H1 (cell line): Measurements from ENCODE around the gene CACNA2D3. TPM values are rescaled to one million over a fixed set of nuclear protein-coding genes. Genes with fewer than 3 reads are reported as not detected.

ENCODE experiments used
- CTCF ChIA-PET: fragments of 300-600 bp; sonication (Branson Sonifier 250); formaldehyde crosslinking; loops from one replicate; lab custom pipeline; 2021; ENCODE audit not compliant: partially characterized antibody; lab: Charles Lee
- POLR2A ChIA-PET: fragments of 300-600 bp; sonication (Branson Sonifier 250); formaldehyde crosslinking; loops from one replicate; lab custom pipeline; 2021; ENCODE audit warnings: inconsistent platforms; ENCODE audit not compliant: partially characterized antibody; lab: Charles Lee
- DNase-seq, 2 experiments: peaks; one replicate each; pipeline versions ENCODE4 v3.0.0 to v3.0.0-alpha.2; 2010 to 2022; ENCODE audit warnings: low spot score in 2 of 2, low read depth in 1 of 2, mixed read lengths in 1 of 2
- FAIRE-seq: peaks from 2 replicates; lab custom pipeline; 2011; peaks lifted over from hg19 to GRCh38; lab: Jason Lieb, UNC
- H2AFZ ChIP-seq: 2 replicates; pipeline ENCODE4 v1.8.1; 2012; ENCODE audit warnings: low read length, inconsistent platforms
- H2AK5ac ChIP-seq: 2 replicates; pipeline ENCODE4 v1.6.1; 2013; ENCODE audit warnings: low read depth, low read length
- H2BK120ac ChIP-seq: replicated peaks from 2 replicates; pipeline ENCODE3; 2013; ENCODE audit warnings: low read depth, low read length, inconsistent platforms
- H2BK12ac ChIP-seq: 2 replicates; pipeline ENCODE4 v1.6.1; 2013; ENCODE audit warnings: low read depth, low read length
- H2BK15ac ChIP-seq: 2 replicates; pipeline ENCODE4 v1.6.1; 2013; ENCODE audit warnings: low read length
- H2BK20ac ChIP-seq: 2 replicates; pipeline ENCODE4 v1.6.1; 2013; ENCODE audit warnings: low read length
- H2BK5ac ChIP-seq: 2 replicates; pipeline ENCODE4 v1.6.1; 2013; ENCODE audit warnings: low read depth, low read length
- H3K14ac ChIP-seq: 2 replicates; pipeline ENCODE4 v1.6.1; 2013; ENCODE audit warnings: inconsistent platforms; ENCODE audit not compliant: insufficient read length
- H3K18ac ChIP-seq: 2 replicates; pipeline ENCODE4 v1.6.1; 2013; ENCODE audit warnings: low read length; ENCODE audit errors: extremely low read depth
- H3K23ac ChIP-seq: 2 replicates; pipeline ENCODE4 v1.6.1; 2013; ENCODE audit warnings: inconsistent platforms; ENCODE audit not compliant: insufficient read length
- H3K23me2 ChIP-seq: 2 replicates; pipeline ENCODE4 v1.6.1; 2013; ENCODE audit warnings: low read depth, low read length
- H3K27ac ChIP-seq: 2 replicates; pipeline ENCODE4 v1.6.1; 2011; ENCODE audit warnings: low read depth, low read length, inconsistent platforms
- H3K27me3 ChIP-seq, 4 experiments: replicated peaks in 1 of 4; 1 replicate in 1 of 4; 2 replicates in 3 of 4; pipeline versions ENCODE4 v1.6.1 to v1.8.1; 2011 to 2013; ENCODE audit warnings: low read length in 3 of 4, mild to moderate bottlenecking in 3 of 4, inconsistent platforms in 2 of 4, mixed read lengths in 2 of 4, moderate library complexity in 1 of 4; ENCODE audit not compliant: control insufficient read depth in 3 of 4, insufficient read depth in 3 of 4; ENCODE audit errors: extremely low read depth in 1 of 4
- H3K36me3 ChIP-seq, 4 experiments: 2 replicates each; pipeline versions ENCODE4 v1.6.1 to v1.8.1; 2011 to 2013; ENCODE audit warnings: mild to moderate bottlenecking in 4 of 4, low read length in 3 of 4, moderate library complexity in 2 of 4, control low read depth in 1 of 4, inconsistent platforms in 1 of 4; ENCODE audit not compliant: insufficient read depth in 4 of 4, control insufficient read depth in 2 of 4
- H3K4ac ChIP-seq: replicated peaks from 2 replicates; pipeline ENCODE3; 2013; ENCODE audit warnings: low read length, low read depth, mixed read lengths, inconsistent platforms; ENCODE audit not compliant: insufficient read length
- H3K4me1 ChIP-seq, 4 experiments: replicated peaks in 1 of 4; 1 replicate in 1 of 4; 2 replicates in 3 of 4; pipeline versions ENCODE4 v1.6.1 to v1.8.1; 2011 to 2013; ENCODE audit warnings: low read length in 3 of 4, inconsistent platforms in 2 of 4, mixed read lengths in 1 of 4; ENCODE audit not compliant: insufficient read depth in 4 of 4, control insufficient read depth in 3 of 4
- H3K4me2 ChIP-seq, 2 experiments: 2 replicates each; pipeline versions ENCODE4 v1.6.1 to v1.8.1; 2011 to 2013; ENCODE audit warnings: low read depth in 2 of 2, low read length in 2 of 2, control low read depth in 1 of 2, inconsistent platforms in 1 of 2, mild to moderate bottlenecking in 1 of 2; ENCODE audit not compliant: insufficient read depth in 1 of 2
- H3K4me3 ChIP-seq, 4 experiments: fragments of 200-600, 300-600 bp in 1 of 4; sonication (generic), shearing (Covaris generic), sonication (Bioruptor Twin) in 1 of 4; 2 replicates each; pipeline versions ENCODE4 v1.5.1 to v1.8.1; 2011 to 2016; ENCODE audit warnings: low read length in 4 of 4, low read depth in 3 of 4, control low read depth in 2 of 4, inconsistent platforms in 2 of 4, mild to moderate bottlenecking in 2 of 4, mixed read lengths in 1 of 4, moderate library complexity in 1 of 4; ENCODE audit not compliant: insufficient read depth in 2 of 4; ENCODE audit errors: extremely low read depth in 1 of 4
- H3K56ac ChIP-seq: replicated peaks from 2 replicates; pipeline ENCODE3; 2013; ENCODE audit warnings: low read depth, mild to moderate bottlenecking, mixed read lengths, low read length, inconsistent platforms; ENCODE audit not compliant: insufficient read length
- H3K79me1 ChIP-seq: 2 replicates; pipeline ENCODE4 v1.6.1; 2013; ENCODE audit warnings: low read depth, low read length, control low read depth
- H3K79me2 ChIP-seq, 2 experiments: 2 replicates each; pipeline versions ENCODE4 v1.6.1 to v1.8.1; 2012 to 2013; ENCODE audit warnings: low read length in 2 of 2, mild to moderate bottlenecking in 2 of 2, inconsistent platforms in 1 of 2; ENCODE audit not compliant: insufficient read depth in 2 of 2, control insufficient read depth in 1 of 2
- H3K9ac ChIP-seq, 4 experiments: replicated peaks in 1 of 4; 1 replicate in 1 of 4; 2 replicates in 3 of 4; pipeline versions ENCODE4 v1.6.1 to v1.8.1; 2011 to 2013; ENCODE audit warnings: low read depth in 3 of 4, low read length in 3 of 4, control low read depth in 2 of 4, mild to moderate bottlenecking in 2 of 4, moderate library complexity in 2 of 4, inconsistent platforms in 1 of 4; ENCODE audit errors: extremely low read depth in 1 of 4
- H3K9me3 ChIP-seq, 2 experiments: 2 replicates each; pipeline versions ENCODE4 v1.6.1 to v1.8.1; 2012 to 2013; ENCODE audit warnings: mild to moderate bottlenecking in 2 of 2, moderate library complexity in 2 of 2, control low read depth in 1 of 2, inconsistent platforms in 1 of 2, low read depth in 1 of 2, low read length in 1 of 2, mixed read lengths in 1 of 2; ENCODE audit not compliant: insufficient read depth in 2 of 2
- H4K20me1 ChIP-seq, 2 experiments: replicated peaks in 1 of 2; 2 replicates each; pipeline versions ENCODE3 to v1.8.1; 2011 to 2013; ENCODE audit warnings: inconsistent platforms in 2 of 2, low read length in 2 of 2, mild to moderate bottlenecking in 1 of 2; ENCODE audit not compliant: insufficient read depth in 2 of 2, control insufficient read depth in 1 of 2
- H4K5ac ChIP-seq: 2 replicates; pipeline ENCODE4 v1.6.1; 2013; ENCODE audit warnings: low read length, low read depth, mixed read lengths, inconsistent platforms; ENCODE audit not compliant: insufficient read length
- H4K8ac ChIP-seq: 2 replicates; pipeline ENCODE4 v1.8.0; 2013; ENCODE audit warnings: mild to moderate bottlenecking, moderate library complexity, low read length, inconsistent platforms; ENCODE audit not compliant: insufficient read depth; ENCODE audit errors: extremely low read depth
- H4K91ac ChIP-seq: replicated peaks from 2 replicates; pipeline ENCODE3; 2013; ENCODE audit warnings: low read length, mixed read lengths, inconsistent platforms; ENCODE audit not compliant: insufficient read length
- BACH1 ChIP-seq: IDR thresholded peaks from 2 replicates; pipeline ENCODE4 v1.6.1; 2012; ENCODE audit warnings: low read length, improper control_type of control experiment
- CEBPB ChIP-seq: IDR thresholded peaks from 2 replicates; pipeline ENCODE4 v1.6.1; 2012; ENCODE audit warnings: low read depth, low read length
- CHD1 ChIP-seq: IDR thresholded peaks from 2 replicates; pipeline ENCODE4 v1.6.1; 2012; ENCODE audit warnings: low read depth, low read length, improper control_type of control experiment
- FOSL1 ChIP-seq: IDR thresholded peaks from 2 replicates; pipeline ENCODE4 v1.6.1; 2011; ENCODE audit warnings: mild to moderate bottlenecking, low read depth, low read length, moderate library complexity; ENCODE audit not compliant: insufficient read depth
- KDM4A ChIP-seq: IDR thresholded peaks from one replicate; pipeline ENCODE4 v1.7.1; 2012; ENCODE audit warnings: low read depth, mild to moderate bottlenecking, moderate library complexity, low read length, inconsistent platforms; ENCODE audit not compliant: severe bottlenecking
- NRF1 ChIP-seq: IDR thresholded peaks from 2 replicates; pipeline ENCODE4 v1.6.1; 2011; ENCODE audit warnings: mild to moderate bottlenecking, low read depth, low read length, improper control_type of control experiment
- POLR2A ChIP-seq, 2 experiments: IDR thresholded peaks; 1 replicate in 1 of 2; 2 replicates in 1 of 2; pipeline ENCODE4 v1.6.1; 2011; ENCODE audit warnings: low read depth in 2 of 2, low read length in 2 of 2, mild to moderate bottlenecking in 2 of 2; ENCODE audit errors: control extremely low read depth in 1 of 2
- TAF1 ChIP-seq: IDR thresholded peaks from 2 replicates; pipeline ENCODE4 v1.6.1; 2011; ENCODE audit warnings: mild to moderate bottlenecking, low read depth, low read length
- WGBS, 2 experiments: shearing (Covaris generic) in 1 of 2; methylation state at CpG; one replicate each; pipeline versions ENCODE4 v1.1.6 to v1.1.7; 2013 to 2015; ENCODE audit warnings: low lambda C conversion rate in 2 of 2, mixed read lengths in 2 of 2, inconsistent platforms in 1 of 2, low coverage in 1 of 2, missing lambda C conversion rate in 1 of 2; ENCODE audit not compliant: insufficient replicate concordance in 2 of 2, insufficient coverage in 1 of 2, insufficient read length in 1 of 2; ENCODE audit errors: extremely low coverage in 1 of 2, missing lambda C conversion rate in 1 of 2; 5-methylcytosine and 5-hydroxymethylcytosine counted together
- polyA plus RNA-seq, 7 experiments: library from polyadenylated mRNA; depleted of rRNA in 3 of 7; stranded (reverse) in 5 of 7; unstranded in 2 of 7; fragments of >200 nt in 5 of 7; fragments of 200-250 nt in 2 of 7; gene quantifications; 1 replicate in 5 of 7; 2 replicates in 1 of 7; 4 replicates in 1 of 7; pipeline versions ENCODE4 v1.2.1 to v1.2.3, GENCODE V29; 2011 to 2013; ENCODE audit warnings: missing spikeins in 2 of 7, mixed read lengths in 2 of 7
- total RNA-seq: library from RNA; stranded (reverse); fragmentation: NEBNext Ultra II Directional; extraction: Animal tissue kit (Norgen Biotek cat#: 25700); gene quantifications from 2 replicates; pipeline ENCODE4 v1.2.1, GENCODE V29; 2021

CACNA2D3 gene
- total and polyA plus RNA-seq, 2 of the 8 experiments (the other 6 are each of a cell fraction or from before 2014, with no cell fraction given), result 1.5 to 1.8 TPM

DNA sequence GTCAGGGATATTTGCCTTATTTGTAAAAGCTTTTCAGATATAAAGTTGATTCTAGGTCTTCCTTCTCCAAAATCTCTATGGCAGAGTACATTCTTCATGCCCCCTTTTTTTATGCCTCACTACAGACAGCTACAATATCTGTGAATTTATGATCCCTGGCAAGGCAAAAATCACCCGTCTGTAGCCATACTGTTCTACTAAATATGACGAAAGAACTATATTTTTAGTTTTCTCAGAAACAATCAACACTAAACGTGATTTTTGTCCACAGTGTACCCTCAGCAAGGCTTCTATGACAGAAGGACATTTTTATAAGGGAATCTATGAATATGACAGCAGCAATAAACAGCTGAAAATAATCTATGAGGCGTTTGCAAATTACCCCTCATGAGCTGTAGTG lies 792.8 kb downstream of the CACNA2D3 start:
- Histone ChIP-seq H3K27me3 (no peaks in the 10 kb centered on the region), H3K36me3 (0 out of 8 replicates have a peak, but pooled peaks cover 0 to 4% (median 0%) of the 10 kb centered on the region in 4 experiments), H4K5ac (no peak overlapping the region), H3K18ac (no peak overlapping the region), H3K14ac (no peak overlapping the region), H3K4me2 (no peak overlapping the region), H4K20me1 (no peaks in the 10 kb centered on the region), H3K4me1 (no peaks in the 10 kb centered on the region), H2BK120ac (no peak overlapping the region), H3K79me1 (no peaks in the 10 kb centered on the region), H3K79me2 (no peaks in the 10 kb centered on the region), H3K4ac (no peak overlapping the region), H2AFZ (no peak overlapping the region), H4K8ac (no peak overlapping the region), H4K91ac (no peak overlapping the region), H2BK20ac (no peak overlapping the region), H3K4me3 (no peak overlapping the region), H3K56ac (no peak overlapping the region), H3K9ac (no peak overlapping the region), H3K23ac (no peak overlapping the region), H2BK5ac (no peak overlapping the region), H3K27ac (no peak overlapping the region), H3K9me3 (peaks cover 0 to 5% of the 10 kb centered on the region in 2 experiments; a peak in 3 of 4 replicates), H2BK12ac (no peak overlapping the region), H2BK15ac (no peak overlapping the region), H2AK5ac (no peak overlapping the region), H3K23me2 (no peaks in the 10 kb centered on the region)
- ChIA-PET CTCF (interaction anchor here (1.3 to 1.7 kb wide), 2 partner anchors 61 to 62 kb away, joined by 3 read pairs; no protein-coding TSS in a partner anchor), POLR2A (no interaction called here)
- no peak for TF ChIP-seq KDM4A
- TF ChIP-seq FOSL1, result no peak
- no peak for TF ChIP-seq CEBPB
- no peak for TF ChIP-seq POLR2A (IDR thresholded peaks at IDR 0.05; ENCODE audit: control extremely low read depth in 1 of 2, low read depth in 2 of 2, low read length in 2 of 2)
- TF ChIP-seq CHD1, result no peak
- TF ChIP-seq NRF1, result no peak
- TF ChIP-seq TAF1, result no peak
- TF ChIP-seq BACH1, result no peak
- FAIRE-seq (no peak), DNase-seq (no peak)
- WGBS, 2 experiments, result 69% methylated on average over 4 of the region's 4 CpGs; no CpG with 5 or more reads in 1 of the 2 experiments
